AG10803 (cell line): ENCODE measurements around the gene ARL3.
"Not testable (repeated sequence)": the region's sequence is repeated elsewhere in the genome, so short reads cannot be mapped to it uniquely, and the experiment has no call there.

Source experiments
- DNase-seq: peaks from one replicate; pipeline ENCODE4 v3.0.0; 2010; ENCODE audit warnings: low read depth
- H3K4me3 ChIP-seq: 2 replicates; pipeline ENCODE4 v1.5.1; 2011; ENCODE audit warnings: mild to moderate bottlenecking, low read length, control low read depth
- CTCF ChIP-seq: conservative IDR thresholded peaks from 2 replicates; pipeline ENCODE4 v1.5.1; 2011; ENCODE audit warnings: mild to moderate bottlenecking, low read length, control low read depth, inconsistent platforms

ARL3 gene

GRCh38 chr10:102673236-102673818, 40.9 kb downstream of the ARL3 start:
- TF ChIP-seq CTCF: no peak
- H3K4me3 ChIP-seq: no peak overlapping the region
- DNase-seq: no peak

GRCh38 chr10:102670871-102671434, 43.2 kb downstream of the ARL3 start:
- no peak overlapping the region for H3K4me3 ChIP-seq
- no peak for DNase-seq
- TF ChIP-seq CTCF: no peak

GRCh38 chr10:102670065-102670670, 44.0 kb downstream of the ARL3 start:
- TF ChIP-seq CTCF: no peak

GRCh38 chr10:102669206-102670064, 44.8 kb downstream of the ARL3 start:
- peak; percentile 54 for DNase-seq
- peak; percentile 48 for TF ChIP-seq CTCF
- H3K4me3 ChIP-seq: no peak overlapping the region

More at GRCh38 chr10:102670065-102670670, 44.0 kb downstream of the ARL3 start:
- no peak overlapping the region for H3K4me3 ChIP-seq
- DNase-seq: no peak

GRCh38 chr10:102668326-102669107, 45.7 kb downstream of the ARL3 start:
- H3K4me3 ChIP-seq: no peak overlapping the region
- DNase-seq: no peak
- TF ChIP-seq CTCF: no peak

GRCh38 chr10:102667411-102667810, 46.8 kb downstream of the ARL3 start:
- DNase-seq, H3K4me3 ChIP-seq: not testable (repeated sequence)

GRCh38 chr10:102665904-102666509, 48.2 kb downstream of the ARL3 start:
- no peak for DNase-seq
- H3K4me3 ChIP-seq: no peak overlapping the region
- TF ChIP-seq CTCF: no peak
